CD4-positive, alpha-beta T cell treated with Interleukin-6 at 100 ng/mL for 8 hours (primary cell): ENCODE measurements around the gene PRSS50.
"Not testable (repeated sequence)": the region's sequence is repeated elsewhere in the genome, so short reads cannot be mapped to it uniquely, and the experiment has no call there.

Experiments
- DNase-seq: peaks from one replicate; pipeline ENCODE4 v3.0.0-alpha.2; 2020; ENCODE audit warnings: mixed read lengths, low spot score

Gene PRSS50

DNA sequence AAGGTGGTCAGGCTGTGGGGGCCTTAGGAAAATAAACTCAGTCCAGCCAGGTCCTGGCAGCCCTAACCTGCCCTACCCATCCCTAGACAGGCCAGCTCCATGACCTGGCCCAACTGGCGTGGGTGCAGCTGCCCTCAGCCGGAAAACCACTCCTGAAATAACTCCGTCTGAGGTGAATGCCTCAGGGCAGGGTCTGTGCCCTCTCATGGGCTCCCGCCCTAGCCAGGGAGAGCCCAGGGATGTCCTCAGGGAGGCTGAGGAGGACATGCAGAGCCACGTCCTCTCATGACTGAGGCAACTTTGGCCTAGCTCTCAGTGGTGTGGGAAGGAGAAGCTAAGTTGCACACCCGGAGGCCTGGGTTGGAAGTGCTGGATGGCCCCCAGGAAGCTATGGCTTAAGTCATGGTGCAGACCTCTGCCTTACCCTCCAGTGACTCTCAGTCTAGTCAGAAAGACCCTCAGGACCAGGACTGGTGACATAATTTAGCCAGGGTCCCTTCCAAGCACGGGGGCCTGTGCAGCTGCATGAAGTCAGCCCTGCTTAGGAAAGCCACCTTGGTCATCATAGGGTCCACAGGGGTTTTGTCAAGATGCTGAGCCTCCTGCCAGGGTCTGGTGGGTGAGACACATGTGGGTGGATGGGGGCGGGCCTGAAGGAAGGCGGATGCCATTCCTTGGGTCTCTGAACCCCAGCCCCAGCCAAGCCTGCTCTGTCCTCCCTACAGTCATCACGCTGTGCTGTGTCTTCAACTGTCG lies 9.1 kb downstream of the PRSS50 start:
- DNase-seq = no peak

DNA sequence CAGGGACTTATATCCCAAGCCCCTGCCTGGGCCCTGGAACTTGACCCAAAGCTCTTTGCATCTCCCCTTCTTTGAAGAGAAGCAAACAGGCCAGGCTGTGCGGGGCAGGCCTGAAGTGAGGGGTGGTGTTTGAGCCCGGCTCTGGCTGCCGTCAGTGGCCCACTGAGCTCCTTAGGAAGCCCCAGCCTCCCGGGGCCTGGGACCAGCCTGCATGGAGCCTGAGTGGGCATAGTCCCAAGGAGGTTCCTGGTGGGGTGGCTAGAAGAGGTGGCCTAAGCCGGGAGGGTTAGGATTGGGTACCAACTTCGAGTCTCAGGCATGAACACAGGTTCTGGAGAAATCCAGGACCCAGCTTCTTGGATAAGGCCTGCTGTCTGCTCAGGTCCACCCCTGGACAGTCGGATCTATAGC lies 10.1 kb downstream of the PRSS50 start:
- no peak for DNase-seq

DNA sequence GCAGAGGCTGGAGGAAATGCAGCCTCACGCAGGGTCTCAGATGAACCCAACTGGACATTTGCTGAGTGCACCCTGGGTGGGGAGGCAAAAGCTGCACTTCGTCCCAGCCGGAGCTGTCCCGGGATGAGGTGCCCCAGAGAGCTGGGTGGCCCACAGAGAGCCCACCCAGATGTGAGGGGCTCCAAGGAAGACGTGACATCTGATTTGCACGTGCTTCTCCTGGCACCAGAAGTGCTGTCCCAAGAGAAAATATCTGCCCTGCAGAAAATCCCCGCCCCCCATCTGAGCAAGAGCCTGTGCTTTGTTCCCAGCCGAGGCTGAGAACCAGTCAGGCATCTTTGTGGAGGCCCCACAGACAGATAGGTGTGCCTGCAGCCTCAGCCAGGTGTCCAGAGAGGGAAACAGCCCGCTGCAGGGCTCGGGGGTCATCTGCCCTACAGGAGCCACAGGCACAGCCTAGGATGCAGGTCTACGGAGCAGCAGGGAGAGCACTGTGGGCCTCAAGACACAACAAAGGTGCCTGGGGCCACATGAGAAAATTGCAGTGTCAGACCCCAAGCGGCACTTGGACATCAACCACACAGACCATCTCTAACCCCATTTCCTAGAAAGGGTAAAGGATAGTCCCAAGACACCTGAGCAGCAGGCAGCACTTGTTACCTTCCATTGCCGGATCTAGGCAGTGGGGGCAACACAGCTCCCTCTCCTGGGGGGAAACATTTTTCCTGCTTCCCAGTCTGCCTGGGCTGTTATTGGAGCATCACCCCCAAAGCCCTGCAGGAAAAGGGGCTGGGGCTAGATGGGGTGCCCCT lies 10.7 kb downstream of the PRSS50 start:
- no peak for DNase-seq

DNA sequence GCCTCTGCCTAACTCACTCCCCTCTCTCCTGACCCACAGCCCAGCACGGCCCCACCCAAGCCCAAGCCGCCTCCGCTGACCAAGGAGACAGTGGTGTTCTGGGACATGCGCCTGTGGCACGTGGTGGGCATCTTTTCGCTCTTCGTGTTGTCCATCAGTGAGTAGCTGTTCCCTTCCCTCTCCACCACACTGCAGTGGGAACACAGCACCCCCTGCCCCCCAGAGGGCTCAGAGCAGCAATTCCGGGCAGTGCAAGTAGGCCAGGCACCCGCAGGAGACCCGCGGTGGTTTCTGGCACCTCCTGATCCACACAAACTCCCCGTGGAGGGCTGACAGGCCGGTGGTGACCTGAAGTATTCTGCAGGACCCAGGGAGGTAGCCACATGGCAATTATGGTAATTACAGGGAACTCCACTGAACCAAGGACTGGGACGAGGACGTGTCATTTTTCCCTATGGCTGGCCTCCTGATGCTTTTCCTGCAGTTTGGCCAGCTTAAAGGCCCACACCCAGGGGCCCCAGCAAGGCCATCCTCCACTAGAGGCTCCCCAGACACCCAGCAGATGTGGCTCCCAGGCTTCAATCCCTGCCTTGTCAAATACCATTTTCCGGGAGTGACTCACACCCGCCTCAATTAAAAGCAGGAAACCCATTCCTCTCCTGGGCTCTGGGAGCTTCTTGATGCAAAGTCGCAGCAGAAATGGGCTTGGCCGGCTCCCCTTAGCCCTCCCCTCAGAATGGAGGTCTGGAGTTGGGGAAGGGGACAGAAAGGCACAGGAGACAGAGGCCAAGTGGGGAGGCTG lies 11.7 kb downstream of the PRSS50 start:
- no peak for DNase-seq

DNA sequence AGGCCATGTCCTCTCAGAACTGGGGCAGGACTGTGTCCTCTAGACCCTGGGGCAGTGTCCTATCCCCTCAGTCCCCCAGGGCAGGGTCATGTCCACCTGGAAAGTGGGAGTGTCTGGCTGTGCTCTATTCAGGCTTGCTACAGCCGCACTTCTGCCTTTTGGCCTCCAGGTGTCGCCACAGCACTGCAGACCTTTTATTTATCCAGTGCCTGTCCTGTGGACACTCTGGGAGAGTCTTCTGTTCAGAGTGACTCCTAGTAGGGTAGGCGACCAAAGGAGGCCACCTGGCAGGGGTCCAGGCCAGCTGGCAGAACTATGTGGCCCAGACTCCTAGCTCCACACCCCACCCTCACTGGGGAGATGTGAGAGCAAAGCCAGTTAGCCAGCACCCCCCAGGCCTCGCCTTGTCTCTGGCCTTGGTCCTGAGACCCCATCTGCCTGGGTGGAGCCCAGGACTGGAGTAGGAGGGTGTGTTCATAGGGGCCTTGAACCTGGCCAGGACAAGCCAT lies 12.6 kb downstream of the PRSS50 start:
- DNase-seq = peak; percentile 57

DNA sequence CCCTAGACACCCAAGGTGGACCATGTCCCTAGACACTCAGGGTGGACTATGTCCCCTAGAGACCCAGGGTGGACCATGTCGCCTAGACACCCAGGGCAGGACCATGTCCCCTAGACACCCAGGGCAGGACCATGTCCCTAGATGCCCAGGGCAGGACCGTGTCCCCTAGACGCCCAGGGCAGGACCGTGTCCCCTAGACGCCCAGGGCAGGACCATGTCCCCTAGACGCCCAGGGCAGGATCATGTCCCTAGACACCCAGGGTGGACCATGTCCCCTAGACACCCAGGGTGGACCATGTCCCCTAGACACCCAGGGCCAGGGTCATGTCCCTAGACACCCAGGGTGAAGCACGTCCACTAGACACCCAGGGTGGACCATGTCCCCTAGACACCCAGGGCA lies 13.3 kb downstream of the PRSS50 start:
- not testable (repeated sequence) for DNase-seq

DNA sequence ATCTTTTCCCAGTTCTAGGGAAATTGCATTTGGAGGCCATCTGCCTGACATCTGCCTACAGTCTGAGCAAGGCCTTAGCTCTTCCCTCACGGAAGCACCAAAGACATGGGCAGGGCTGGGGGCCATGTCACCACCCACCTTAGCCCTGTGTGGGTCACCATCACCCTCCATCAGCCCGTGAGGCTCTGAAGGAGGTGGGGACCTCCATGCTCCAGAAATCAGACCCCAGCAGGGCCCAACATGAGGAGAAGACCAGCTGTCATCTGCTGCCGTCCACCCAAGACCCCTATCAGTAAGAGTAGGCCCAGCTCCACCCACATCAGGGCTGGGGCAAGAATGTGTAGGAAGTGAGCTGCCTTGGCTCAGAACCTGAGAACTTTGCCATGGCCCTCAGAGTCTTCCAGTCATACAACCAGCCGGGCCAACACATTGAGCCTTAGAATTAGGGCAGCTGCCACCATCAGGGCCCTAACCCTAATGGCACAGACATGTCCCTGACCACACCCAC lies 14.6 kb downstream of the PRSS50 start:
- no peak for DNase-seq

DNA sequence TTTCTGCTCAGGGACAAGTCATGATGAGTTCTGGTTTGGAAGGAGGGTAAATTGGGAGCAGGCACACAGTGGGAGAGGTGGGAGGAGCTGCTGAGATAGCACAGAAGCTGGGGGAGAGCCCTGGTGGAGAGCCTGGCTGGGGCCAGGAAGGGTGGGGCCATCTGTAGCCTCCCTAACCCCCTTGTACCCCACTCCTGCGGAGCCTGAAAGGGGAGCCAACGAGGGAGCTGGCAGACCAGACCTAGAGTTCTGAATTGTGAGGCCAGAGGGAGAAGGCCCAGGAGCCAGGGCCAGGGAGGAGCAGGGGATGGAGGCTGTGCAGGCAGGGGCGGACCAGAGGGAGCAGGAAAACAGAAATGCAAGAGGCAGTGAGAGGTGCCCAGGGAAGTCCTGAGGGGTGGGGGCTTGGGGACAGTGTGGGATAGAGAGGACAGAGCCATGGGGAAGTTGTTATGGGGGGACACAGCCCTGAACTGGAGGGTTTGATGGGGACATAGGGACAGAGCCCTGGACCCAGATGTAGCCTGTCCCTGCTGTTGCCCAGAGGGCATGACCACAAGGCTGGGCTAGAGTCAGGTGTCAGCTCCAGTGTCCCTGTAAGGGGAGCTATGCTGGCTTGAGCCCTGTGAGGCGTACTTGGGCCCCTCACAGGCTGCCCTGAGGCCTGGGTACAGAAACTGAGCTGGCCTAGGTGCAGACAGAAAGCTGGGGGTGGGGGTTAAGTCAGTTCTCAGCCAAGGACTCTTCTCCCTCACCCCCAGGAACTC lies 15.2 kb downstream of the PRSS50 start:
- no peak for DNase-seq

DNA sequence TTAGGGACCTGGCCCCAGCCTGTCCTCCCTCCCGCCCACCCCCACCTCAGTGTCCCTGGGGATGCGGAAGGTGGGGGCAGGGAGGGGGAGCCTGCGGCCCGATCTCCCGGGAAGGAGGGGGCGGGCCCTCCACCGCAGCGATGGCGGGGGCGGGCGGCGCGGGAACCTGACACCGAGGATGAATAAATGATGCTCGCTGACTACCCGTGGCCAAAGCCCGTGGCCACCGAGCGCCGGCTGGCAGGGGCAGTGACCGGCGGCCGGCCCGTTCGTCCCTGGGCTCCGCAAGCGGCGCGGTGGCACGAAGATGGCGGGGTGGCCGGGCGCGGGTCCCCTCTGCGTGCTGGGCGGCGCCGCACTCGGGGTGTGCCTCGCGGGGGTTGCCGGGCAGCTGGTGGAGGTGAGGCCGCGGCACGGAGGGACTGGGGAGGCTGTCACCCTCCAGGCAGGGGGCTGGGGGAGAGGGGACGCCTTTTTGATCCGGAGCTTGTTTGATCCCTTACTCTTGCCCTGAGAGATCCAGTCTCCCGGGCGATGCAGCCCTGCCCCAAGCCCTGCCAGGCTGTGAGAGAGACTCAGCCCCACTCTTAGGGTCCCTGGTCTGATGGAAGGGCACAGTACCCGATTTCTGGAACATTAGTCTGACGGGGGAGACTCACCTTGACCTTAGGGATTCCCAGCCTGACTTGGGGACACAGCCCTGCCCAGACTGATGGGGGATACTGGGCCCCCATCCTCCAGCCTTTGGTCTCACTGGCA lies 16.3 kb downstream of the PRSS50 start, which contains the start of gene TMIE:
Gene TMIE (plus strand): TSS at position 212 of the 759 bp plus-strand sequence. CDS start 96 bp downstream, at position 308.
- no peak for DNase-seq

DNA sequence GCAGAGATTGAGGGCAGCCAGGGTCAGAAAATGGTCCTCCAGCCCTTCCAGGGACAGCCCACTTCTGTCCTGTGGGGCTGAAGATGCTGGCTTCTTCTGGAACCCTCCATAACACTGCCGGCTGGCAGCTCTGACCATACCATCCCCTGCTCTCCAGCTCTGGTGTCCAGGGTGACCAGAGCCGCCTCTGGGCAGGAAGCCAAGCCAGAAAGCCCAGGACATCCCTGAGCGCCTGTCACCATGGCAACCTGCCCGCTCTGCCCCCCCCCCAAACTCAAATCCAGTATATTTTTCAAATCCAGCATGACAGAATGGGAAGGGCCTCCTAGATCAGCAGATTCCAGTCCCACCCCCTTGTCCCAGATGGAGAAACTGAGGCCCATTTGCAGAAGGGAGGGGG lies 16.9 kb downstream of the PRSS50 start:
- DNase-seq = no peak

DNA sequence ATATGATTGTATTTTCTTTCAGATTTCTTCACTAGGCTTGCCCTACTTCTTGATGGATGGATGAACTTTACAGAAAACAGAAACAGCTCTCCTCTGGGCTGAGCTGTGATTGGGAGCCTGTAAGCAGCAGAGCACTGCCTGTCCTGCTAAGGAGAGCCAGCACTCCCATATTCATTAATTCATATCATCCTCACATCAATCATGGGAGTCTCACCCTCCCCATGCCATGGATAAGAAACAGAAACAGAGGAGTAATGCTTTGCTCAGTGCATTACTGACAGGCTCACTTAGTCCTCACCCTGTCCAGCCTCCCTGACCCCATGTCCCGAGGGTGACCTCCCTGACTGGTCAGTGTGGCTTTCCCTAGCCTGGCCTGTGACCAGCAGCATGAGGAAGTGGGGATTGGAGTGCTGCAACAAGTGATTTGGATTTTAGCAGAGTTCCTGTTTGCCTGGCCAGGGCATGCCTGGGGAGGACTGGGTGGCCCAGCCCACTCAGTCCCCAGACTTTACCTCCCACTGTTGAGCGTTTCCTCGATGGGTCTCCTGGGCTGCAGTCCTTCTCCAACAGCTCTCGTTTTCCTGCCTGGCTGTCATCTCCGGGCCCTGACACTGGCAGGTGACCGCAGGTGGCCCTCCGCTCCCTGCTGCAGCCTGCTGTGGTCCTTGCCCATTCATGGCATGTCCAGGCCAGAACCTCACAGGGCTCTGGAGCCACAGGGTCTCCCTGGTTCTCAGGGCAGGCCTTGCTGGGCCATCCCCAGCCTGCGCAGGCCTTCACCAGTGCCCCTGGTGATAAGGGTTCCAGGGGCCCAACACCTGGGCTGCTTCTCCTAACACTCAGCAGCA lies 17.8 kb downstream of the PRSS50 start:
- no peak for DNase-seq

DNA sequence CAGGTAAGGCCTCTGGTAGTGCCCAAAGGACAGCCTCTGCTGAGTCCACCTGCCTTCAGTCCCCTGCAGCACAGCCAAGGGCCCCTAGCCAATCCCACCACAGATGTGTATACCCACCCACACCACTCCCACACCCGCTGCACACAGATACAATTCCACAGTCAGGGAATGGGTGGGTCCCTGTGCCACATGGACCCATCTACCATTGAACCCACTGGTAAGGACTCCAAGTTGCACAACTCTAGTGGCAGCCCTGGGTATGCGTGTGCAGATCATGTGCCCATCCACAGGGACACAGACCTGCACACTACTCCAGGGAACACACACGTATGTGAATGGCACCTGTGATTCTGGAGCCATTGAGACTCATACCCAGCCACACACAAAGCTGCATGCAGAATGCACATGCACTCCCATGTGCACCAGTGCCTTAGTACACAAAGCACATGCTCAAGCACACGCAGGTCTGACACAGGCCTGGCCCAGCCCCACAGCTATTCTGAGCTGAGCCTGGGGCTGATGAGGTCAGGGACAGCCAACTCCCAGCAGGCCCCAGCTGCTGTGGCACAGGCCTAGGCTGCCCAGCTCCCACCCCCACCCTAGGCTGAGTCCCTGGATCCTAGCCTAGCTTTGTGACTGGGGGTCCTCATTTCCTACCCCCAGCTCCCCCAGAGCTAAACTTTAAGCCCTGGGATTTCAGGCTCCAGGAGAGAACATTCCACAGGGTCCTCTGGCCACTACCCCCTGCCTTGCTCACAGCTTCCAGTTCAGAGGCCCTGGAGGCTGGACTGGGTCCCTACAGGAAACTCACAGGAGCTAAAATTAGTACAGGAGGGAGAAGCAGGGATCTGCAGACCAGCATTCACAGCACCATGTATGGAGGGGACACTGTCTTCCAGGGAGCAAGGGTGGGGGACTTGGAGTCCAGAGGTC lies 21.4 kb downstream of the PRSS50 start:
- DNase-seq = no peak

DNA sequence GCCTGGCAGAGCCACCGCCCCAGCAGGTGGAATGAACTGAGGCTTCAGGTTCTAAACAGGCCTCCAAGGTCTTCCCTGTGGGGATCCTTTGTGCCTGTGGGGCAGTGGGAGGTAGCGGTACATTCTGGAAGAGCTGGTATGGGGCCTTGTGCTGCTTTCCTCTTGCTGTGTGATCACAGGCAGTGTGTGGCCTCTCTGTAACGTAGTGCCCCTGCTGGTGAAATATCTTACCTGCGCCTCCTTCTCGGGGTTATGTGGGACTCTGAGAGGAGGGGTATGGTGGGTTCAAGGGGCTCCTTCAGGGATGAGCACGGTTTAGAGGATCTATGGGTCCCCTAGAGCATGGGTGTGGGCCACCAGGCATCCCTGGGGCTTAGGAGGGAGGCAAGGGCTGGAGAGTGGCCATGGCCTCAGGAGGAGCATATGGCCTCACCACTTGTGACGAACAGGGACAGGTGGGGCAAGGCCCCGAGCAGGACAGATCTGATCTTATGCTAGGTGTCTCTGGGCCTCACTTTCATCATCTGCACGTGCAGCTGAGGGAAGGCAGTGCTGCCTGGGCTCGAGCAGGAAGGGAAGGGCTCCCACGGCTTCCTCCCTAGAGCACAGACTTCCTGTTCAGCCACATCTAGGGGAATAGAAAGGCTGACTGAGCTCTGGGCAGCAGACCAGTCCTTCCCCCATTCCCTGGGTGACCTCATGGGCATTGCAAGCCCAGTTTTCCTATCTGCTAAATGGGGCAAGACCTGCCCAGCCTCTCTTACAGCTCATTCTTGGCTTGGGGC lies 22.3 kb downstream of the PRSS50 start:
- peak; percentile 53 for DNase-seq

DNA sequence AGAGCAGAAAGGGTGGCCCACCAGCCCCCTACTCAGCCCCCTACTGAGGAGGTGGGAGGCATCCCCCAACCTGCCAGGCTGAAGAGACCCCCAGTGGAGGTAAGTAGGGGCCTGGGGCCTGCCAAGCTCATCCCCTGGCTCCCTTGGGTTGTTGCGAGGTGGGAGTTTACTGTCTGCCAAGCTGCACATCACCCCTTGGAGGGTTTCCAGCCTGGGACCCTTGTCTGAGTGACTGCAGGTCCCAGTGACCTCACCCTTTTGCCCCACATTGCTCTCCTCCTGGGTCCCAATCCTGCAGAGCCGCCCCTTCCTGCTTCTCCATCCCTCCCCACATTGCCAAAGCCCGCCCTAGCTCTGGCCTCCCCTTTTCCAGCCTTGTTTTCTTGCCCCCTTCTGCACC lies 23.1 kb downstream of the PRSS50 start:
- DNase-seq = no peak

DNA sequence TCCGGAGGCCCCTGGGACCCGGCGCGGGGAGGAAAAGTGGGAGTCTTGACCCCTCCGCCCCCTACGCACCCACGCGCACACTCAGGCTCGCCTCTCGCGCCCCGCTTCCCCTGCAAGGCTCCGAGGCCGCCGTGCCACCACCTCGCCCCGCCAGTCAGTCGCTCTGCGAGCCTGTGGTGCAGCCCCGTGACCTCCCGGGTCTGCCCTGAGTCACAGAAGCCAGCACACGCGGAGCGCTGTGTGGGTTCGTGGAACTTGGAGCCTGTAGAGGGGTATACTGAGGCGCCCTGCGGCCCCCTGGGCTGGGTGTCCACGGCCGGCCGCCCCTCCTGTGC lies 23.8 kb downstream of the PRSS50 start:
- peak; percentile 47 for DNase-seq

DNA sequence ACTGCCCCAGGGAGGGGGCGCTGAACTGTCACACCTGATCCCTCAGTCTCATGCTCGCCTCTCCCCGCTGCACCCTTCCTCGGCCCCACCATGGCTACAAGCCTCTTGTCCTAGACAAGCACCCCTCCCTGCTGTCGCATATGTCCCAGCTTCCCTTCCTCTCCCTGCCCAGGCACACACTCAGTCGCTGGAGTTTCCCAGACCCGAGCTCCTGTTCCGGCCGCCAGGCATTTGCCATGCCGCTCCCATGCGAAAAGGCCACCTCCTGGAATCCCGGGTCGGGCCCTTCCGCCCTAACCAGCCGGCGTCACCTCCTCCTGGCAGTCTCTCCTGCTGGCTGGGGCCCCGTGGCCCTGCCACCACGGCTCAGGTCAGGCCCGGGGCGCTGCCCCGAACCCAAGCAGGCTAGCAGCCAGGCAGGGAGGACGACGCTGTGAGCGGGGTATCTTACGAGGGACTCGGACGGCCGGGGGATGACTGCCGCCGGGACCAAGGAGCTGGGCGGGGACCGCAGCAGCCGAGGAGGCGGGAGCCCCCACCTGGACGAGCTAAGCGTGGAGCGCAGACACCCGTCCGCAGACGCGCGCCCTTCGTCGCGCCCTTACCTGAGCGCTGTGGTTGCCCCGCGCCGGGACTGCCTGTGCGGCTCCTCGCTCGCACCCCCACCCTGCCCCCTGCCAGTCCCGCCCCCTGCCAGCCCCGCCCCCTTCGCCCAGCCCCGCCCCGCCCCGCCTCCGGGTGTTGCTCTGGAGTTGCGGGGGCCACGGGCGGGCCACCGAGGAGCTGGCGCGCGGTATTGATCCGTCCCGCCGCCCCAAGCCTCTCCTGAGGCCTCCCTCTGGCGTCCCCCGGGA lies 24.4 kb downstream of the PRSS50 start, which contains the start of gene ALS2CL:
Gene ALS2CL (minus strand): TSS at position 642 of the 854 bp plus-strand sequence. CDS start 4,239 bp downstream, outside the sequence.
- peak; percentile 79 for DNase-seq

DNA sequence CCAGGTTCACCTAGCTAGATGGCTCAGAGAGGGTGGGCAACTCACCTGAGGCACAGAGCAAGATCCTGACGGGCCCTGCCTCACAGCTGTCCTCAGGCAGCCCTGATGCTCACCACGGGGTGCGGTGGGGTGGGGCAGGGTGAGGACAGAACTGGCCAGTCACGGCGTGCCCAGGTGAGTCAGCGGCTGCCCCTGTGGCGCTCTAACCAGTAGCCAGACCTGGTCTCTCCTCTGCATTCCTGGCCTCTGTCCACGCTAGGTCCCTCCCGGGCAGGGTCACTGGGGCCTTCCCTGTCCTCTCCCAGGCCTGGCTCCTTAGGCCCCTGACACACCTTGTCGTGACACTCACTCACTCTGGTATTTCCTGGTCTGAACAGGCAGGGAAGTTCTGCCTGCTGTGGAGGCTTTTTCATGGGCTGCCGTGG lies 25.1 kb downstream of the PRSS50 start:
- DNase-seq = no peak
